Measurements from ENCODE around the gene PLIN5.
A peak's percentile ranks its signal among the peaks of the same experiment; 100 is the strongest.
"Not testable (repeated sequence)": the region's sequence is repeated elsewhere in the genome, so short reads cannot be mapped to it uniquely, and the experiment has no call there.

Gene PLIN5

DNA sequence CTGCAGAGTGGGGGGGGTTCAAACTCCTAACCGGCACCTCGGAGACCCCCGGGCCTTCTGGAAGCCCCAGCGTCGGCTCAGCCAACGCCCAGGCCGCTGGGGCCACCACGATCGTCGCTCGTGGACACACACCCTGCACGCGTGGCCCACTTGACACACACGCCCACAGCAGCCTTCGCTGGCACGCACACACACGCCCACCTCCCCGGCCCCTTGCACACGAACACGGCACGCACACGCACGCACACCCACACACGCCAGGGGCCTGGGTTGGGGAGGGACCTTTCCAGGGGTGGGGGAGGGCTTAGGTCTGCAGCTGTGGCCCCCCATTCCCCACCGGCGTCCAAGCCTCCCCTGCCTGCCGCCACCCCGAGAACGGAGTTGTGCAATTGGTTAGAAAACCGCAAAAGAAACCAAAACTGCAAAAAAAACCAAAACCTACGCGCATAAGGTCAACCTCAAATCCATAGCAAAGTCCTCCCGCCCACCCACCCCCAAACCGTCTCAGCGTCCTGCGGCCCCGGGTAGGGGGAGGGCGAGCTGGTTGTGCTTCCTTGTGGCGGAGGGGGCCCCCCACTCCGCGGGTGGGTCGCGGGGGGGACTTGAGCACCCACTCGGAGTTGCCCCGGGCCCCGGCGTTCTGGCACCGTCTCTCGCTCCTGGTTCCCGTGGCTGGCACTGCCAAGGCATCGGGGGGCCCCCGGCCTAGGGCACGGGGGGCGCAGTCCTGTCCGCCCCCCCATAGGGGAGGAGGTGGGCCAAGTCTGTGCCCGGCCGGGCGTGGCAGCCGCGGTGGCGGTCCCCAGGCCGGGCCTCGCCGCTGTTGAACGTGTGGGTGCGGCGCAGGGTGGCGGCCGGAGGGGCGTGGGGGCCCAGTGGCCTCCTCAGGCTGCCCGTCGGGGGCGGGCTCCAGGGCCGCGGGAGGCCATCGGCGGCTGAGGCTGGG is 8.1 kb upstream of the PLIN5 start:
- DNase-seq (ENCODE audit: low read depth in 2 of 2) = no peak

DNA sequence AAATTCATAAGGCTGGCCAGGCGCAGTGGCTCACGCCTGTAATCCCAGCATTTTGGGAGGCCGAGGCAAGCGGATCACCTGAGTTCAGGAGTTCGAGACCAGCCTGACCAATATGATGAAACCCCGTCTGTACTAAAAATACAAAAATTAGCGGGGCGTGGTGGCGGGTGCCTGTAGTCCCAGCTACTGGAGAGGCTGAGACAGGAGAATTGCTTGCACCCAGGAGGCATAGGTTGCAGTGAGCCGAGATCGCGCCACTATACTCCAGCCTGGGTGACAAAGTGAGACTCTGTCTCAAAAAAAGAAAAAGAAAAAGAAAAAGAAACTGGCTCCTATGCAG is 6.8 kb upstream of the PLIN5 start:
- DNase-seq (ENCODE audit: low read depth in 2 of 2) = not testable (repeated sequence)

DNA sequence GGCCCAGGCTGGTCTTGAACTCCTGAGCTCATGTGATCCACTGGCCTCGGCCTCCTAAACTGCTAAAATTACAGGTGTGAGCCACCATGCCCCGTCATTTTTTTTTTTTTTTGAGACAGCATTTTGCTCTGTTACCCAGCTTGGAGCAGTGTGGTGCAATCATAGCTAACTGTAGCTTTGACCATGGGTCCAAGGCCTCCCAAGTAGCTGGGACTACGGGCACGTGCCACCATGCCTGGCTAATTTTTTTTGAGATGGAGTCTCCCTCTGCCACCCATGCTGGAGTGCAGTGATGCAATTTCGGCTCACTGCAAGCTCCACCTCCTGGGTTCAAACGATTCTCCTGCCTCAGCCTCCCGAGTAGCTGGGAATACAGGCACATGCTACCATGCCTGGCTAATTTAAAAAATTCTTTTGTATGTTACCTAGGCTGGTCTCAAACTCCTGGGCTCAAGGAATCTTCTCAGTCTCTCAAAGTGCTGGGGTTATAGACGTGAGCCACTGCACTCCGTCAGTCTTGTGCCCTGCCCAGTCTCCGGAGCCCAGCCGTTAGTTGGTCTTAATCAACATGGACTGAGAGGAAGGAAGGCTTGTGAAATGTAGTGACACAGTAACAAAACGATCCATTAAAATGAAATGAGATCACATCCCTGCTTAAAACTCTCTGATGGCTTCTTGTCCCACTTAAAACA is 6.2 kb upstream of the PLIN5 start:
- DNase-seq (ENCODE audit: low read depth in 2 of 2) = no peak

DNA sequence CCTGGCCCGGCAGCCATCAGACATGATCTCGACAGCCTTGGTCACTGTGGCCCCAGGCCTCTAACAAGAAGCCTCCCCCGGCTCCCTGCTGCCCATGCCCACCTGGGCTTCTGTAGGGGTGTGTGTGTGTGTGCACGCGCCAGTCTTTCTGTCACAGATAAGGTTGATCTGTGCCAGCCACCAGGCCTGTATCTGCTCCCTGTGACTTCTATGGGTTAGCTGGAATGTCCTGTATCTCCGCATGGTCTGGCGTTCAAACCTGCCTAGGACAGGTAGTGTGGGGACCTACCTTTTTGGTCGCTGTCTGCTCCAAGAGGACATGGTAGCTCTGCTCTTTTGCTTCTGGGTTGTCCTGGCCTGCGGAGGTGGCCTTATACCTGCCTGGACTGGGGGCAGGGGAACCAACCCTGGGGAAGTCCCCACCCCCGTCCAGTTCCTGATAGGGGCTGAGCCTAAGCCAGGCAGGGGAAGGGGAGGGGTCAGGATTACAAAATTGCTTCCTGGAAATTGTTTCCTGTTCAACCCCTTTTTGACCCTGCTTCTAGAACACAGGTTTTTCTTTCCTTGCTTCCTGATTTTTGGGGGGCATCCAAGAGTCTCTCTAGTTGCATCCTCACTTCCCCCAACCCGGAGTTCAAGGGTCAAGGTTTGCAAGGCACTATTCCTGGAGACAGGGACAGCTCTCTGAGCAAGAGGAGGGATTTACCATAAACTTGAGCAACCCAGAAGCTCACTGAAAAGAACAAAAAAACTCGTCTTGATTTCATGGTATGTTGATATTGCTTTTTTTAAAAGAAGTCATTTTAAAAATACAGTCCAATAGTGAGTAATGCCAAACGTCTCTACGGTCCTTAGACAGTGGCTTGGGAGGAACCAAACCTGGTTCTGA is 4.9 kb upstream of the PLIN5 start, which contains the start of gene LRG1:
Gene LRG1 (minus strand): TSS at position 344 of the 889 bp plus-strand sequence. CDS start 23 bp downstream, at position 321.
- DNase-seq (ENCODE audit: low read depth in 2 of 2) = no peak

DNA sequence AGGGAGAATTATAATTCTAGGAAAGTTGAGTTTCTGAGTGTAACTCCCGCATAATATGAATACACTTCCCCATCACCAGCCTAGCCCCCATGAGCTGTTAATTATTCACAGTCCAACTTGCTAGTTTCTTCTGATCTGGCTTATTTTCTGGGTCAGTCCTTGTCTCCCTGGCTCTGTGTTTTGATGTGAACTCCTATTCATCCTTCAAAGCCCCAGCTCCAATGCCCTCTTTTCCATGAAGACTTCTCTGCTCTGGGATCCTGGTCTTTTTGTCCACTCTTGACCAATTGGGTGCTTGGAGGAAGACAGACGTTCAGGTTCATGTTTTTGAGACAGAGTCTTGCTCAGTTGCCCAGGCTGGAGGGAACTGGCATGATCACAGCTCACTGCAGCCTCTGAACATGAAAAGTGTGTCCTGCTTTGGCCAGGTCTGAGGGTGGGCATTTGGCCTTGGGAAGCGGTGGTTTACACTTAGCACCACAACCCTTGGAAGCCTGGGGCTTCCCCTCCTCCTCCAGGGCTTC is 4.2 kb upstream of the PLIN5 start:
- DNase-seq (ENCODE audit: low read depth in 2 of 2) = no peak

DNA sequence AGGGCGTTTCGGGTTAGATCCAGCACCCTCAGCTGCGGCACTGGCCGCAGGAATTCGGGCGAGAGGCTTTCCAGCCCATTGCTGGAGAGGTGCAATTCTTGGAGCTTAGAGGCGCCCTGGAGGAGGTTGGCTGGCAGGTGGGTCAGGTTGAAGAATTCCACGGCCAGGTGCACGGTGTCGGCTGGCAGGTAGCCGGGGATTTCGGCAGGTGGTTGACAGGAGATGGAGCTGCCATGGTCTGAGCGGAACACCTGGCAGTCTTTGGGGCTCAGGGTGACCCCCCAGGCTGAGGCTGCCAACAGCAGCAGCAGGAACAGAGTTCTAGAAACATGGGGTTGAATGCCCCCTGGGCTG is 3.6 kb upstream of the PLIN5 start:
- DNase-seq (ENCODE audit: low read depth in 2 of 2) = no peak

DNA sequence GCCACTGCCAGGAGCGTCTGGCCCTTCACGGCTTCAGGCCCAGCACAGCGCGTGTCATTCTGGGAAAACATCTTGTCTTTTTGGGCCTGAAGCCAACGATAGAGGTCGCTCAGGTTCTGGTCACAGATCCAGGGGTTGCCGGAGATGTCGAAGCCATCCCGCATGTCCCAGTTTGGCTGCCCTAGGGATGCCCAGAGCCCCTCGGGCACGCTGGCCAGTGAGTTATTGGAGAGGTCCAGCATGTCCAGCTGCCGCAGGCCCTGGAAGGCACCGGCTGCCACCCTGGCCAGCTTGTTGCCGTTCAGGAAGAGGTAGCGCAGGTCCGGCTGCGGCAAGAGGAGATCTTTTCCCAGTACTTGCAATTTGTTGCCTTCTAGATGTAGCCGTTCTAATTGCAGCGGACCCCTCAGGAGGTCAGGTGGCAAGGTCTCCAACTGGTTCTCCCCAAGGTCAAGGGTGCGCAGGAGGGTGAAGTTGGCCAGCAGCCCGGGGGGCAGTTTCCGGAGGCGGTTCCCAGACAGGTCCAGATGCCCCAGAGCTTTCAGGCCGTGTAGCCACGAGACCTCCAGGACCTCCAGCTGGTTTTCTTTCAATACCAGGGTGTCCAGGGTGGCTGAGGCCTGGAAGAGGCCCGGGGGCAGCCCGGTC is 3.1 kb upstream of the PLIN5 start:
- DNase-seq (ENCODE audit: low read depth in 2 of 2) = no peak

DNA sequence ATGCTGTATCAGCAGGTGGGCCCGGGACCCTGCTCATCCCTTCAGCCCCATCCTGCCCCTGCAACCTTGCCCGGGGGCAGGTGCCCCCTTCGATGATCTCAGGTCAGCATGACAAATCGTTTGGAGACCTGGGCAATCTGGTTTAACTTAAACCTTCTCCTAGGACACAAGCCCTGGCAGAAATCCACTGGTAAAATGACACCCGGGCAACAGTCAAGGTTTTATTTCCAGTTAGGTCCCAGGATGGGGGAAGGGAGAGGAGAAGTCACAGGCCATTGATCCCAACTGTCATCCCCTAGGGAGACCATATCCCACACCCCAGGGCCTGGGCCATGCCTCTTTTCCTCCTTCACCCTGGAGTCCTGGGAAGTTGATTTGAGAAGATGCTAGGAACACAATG is 1.8 kb upstream of the PLIN5 start:
- DNase-seq (ENCODE audit: low read depth in 2 of 2) = no peak

DNA sequence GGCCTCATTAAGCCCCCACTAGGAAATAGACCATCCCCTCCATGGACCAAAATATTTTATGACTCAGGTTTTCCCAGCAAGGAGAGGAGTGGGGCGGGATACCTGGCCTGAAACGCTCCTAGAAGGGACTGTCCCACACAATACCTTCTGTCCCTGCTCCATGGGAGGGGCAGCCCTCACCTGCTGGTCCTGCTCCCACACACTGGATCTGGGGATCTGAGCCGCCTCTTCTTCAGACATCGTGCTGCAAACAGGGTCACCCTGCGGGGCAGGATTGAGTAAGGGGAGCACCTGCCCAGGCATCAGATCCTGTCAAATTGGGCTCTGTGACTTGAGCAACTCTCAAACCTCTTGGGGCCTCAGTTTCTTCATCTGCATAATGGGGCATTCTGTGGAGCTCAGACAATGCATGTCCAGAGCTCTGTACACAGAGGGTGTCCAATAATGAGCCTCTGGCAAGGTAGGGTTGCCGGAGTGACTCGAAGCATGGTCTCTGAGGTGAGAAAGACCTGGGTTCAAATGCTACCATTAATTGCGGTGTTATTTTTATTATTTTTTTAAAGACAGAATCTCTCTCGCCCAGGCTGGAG is 1.1 kb downstream of the PLIN5 start:
- no peak for DNase-seq (ENCODE audit: low read depth in 2 of 2)

DNA sequence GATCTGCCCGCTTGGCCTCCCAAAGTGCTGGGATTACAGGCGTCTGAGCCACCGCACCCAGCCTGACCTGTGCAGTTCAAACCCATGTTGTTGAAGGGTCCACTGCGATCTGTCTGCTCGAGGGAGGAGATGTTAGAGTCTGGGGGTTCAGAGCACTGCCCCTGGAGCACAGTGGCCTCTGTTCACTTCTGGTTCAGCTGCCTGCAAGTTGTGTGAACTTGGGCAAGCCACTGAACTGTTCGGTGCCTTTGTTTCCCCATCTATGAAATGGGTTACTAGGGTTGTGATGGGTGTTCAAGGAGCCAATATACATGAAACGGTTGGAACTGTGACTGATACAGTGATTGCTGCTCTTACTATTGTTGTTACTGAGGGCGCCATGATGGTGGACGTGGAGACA is 1.7 kb downstream of the PLIN5 start:
- DNase-seq (ENCODE audit: low read depth in 2 of 2) = no peak

DNA sequence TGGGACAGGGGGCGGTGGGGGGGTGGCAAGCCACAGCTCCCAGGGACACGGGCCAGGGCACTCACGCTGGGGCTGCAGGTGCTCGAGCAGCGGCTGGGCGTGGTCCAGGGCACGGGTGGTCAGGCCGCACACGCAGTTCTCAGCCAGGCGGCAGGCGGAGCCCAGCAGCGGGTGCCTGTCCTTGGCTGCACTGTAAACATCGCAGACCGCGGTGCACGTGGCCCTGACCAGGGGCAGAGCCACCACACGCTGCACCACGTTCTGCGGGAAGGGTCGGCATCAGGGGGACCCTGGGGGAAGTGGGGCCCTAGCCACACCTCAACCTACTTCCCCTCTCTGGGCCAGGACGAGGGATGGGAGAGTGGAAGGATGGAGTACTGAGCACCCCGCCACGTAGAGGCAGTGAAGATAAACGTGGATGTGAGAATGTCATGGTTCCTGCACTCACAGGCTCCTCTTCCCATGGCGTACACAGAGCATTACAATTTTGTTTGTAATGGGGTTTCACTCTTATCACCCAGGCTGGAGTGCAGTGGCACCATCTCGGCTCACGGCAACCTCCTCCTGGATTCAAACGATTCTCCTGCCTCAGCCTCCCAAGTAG is 3.4 kb downstream of the PLIN5 start:
- no peak for DNase-seq (ENCODE audit: low read depth in 2 of 2)

DNA sequence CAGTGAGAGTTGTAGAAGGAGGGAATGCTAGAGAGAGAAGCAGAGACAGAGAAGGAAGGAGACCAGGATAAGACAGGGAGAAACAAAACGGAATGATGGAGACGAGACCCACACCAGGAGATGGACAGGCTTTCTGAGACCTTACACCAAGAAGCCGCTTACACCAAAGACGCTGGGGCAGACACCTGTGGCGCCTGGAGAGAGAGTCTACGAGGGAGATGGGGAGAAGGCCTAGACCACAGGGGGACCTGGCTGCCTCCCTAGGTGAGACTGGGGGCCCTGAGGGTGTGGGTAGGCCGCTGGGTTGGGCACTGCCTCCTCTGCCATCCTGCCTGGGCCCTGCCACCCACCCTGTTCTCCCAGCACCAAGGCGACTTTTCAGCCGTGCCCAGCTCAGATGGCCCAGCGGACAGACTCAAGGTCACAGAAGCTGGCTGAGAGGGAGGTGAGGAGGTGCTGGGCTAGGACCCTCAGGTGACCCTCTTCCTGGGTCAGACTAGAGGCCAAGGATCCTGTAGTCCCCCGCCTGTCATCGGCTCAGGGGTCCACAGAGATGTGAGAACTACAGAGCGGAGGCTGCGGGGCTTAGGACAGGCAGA is 5.0 kb downstream of the PLIN5 start:
- no peak for DNase-seq (ENCODE audit: low read depth in 2 of 2)

DNA sequence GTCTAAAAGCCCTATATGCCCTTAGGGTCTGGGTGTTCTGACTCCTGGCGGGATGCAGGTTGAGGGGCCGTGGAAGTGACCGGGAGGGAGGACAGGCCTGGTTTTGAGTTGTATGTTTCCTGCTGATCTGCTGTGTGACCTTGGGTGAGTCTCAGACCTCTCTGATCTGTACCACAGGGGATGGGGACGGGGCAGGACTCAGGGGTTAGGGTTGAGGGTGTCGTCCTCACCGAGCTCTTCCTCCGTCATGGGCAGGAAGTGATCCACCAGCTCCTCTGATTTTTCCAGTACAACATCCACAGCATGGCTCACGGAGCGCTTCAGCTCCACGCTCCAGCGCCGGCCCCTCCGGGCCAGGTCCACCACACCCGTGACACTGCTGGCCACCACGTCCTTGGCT is 6.2 kb downstream of the PLIN5 start:
- no peak for DNase-seq (ENCODE audit: low read depth in 2 of 2)

DNA sequence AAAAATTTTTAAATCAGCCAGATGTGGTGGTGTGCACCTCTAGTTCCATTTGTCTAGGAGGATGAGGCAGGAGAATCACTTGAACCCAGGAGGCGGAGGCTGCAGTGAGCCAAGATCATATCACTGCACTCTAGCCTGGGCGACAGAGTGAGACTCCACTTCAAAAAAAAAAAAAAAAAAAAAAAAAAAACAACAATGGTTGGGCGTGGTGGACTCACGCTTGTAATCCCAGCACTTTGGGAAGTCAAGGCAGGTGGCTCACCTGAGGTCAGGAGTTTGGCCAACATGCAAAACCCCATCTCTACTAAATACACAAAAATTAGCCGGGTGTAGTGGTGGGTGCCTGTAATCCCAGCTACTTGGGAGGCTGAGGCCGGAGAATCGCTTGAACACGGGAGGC is 7.6 kb downstream of the PLIN5 start:
- DNase-seq (ENCODE audit: low read depth in 2 of 2) = not testable (repeated sequence)

DNA sequence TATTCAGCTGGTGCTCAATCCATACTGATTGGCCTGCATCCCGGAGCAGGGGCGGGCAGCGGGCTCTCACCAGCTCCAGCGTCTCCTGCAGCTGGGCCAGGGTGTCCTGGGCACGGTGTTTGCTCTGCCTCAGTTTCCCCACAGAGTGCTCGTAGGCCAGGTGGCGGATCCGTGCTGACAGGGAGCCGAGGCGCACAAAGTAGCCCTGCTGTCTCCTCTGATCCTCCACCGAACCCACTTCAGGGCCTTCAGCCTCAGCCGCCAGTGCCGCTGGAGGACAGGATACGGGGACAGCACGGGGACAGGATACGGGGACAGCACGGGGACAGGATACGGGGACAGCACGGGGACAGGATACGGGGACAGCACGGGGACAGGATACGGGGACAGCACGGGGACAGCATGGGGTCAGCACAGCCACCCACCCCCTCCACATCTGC is 9.4 kb downstream of the PLIN5 start:
- DNase-seq (ENCODE audit: low read depth in 2 of 2) = no peak

DNA sequence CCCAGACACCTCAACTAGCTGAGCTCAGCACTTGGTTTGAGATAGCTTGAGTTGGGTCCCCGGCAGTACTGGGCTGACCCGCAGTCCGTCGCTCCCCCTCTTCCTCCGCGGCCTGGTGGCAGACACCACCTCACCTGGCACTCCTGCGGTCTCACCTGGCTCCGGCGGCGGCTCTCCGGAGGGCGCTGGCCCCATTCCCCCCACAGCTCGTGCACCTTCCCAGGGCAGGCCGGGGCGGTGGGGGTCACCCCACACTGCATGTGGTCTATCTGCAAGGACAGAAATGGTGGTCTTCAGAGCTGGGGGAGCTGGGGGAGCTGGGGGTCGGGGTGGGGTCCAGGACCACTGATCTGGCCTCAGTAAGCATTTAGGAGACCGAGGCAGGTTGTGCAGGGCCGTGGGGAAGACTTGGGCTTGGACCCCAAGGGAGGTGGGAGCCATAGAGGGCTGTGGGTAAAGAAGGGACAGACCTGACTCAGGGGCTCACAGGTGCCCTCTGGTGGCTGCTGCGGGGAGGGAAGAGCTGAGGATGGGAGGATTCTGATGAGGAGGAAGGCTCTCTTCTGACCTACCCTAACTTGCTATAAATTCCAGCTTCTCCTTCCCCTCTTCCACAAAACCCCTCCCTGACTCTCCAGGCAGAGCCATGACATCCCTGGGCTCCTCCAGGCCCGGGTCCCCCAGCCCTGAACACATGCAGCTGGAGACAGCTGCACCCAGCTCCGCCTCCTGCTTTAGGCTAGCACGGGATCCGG is 10.0 kb downstream of the PLIN5 start:
- DNase-seq (ENCODE audit: low read depth in 2 of 2) = peak in 1 of 2 experiments; percentile 4

DNA sequence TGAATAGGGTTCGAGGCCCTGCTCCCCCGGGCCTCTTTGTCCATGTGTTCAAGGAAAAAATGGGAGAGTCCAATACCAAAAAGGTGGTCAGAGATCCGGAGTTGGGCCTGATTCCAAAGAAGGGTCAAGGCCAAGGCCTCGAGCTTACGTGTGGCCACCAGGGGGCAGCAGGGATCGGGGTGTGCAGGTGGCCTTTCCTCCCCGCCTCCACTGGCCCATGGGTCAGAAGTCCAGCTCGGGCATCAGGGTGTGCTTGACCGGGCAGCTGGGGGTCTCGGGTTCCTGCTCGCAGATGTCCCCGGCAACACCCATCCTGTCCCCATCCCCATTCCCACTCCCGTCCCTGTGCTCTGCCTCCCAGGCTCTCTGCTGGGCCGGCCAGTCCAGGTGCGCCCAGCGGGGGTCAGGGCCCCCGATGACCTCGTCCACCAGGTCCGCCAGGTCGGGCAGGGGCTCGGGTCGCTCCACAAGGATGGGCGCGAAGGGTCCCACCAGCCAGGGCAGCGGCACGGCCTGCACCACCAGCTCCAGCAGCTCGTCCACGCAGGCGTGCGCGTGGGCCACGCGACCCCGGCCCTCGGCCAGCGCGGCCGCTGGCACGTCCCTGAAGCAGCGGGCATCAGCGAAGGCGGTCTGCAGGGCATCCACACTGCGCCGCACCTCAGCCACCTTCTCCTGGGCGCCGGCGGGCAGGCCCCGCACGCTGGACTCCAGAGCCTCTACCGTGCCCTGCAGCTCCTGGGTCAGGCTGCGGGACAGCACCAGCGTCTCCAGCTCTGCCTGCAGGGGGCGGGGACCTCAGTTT is 11.5 kb downstream of the PLIN5 start:
- DNase-seq (ENCODE audit: low read depth in 2 of 2) = no peak

DNA sequence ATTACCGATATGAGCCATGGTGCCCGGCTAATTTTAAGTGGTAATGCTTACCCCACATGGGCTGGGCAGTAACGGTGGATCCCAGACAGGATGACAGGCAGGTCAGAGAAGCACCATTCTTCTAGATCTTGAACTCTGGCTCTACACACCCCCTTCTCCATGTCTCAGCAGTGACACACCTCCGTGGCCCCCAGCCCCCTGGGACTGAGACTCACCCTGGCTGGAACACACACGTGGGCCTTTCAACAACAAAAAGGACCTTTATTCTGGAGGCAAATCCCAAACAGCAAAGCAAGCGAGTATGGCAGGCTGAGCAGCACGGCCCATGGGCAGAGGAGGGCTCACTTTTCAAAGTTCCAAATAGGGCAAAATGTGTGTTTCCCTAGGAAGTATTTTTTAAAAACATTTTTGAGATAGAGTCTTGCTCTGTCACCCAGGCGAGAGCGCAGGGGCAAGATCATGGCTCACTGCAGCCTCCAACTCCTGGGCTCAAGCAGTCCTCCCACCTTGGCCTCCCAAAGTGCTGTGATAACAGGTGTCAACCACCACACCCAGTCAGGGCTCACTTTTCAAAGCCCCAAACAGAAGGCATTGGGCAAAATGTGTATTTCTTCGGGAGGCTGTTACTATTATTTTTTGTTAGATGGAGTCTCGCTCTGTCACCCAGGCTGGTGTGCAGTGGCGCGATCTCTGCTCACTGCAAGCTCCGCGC is 12.6 kb downstream of the PLIN5 start:
- no peak for DNase-seq (ENCODE audit: low read depth in 2 of 2)

Measured in fibroblast of skin of left quadriceps (primary cell).